Ishikawa (cell line): ENCODE measurements around the gene KPRP.

ENCODE experiments used
- EGR1 ChIP-seq: IDR thresholded peaks from 2 replicates; pipeline ENCODE4 v1.6.1; 2012
- YY1 ChIP-seq: IDR thresholded peaks from 2 replicates; pipeline ENCODE4 v1.6.1; 2012; ENCODE audit warnings: low read depth
- TF ChIP-seq, protein P1 (sequence below): IDR thresholded peaks from 2 replicates; pipeline ENCODE4 v1.6.1; 2012; ENCODE audit warnings: low read depth, mild to moderate bottlenecking

DNA sequence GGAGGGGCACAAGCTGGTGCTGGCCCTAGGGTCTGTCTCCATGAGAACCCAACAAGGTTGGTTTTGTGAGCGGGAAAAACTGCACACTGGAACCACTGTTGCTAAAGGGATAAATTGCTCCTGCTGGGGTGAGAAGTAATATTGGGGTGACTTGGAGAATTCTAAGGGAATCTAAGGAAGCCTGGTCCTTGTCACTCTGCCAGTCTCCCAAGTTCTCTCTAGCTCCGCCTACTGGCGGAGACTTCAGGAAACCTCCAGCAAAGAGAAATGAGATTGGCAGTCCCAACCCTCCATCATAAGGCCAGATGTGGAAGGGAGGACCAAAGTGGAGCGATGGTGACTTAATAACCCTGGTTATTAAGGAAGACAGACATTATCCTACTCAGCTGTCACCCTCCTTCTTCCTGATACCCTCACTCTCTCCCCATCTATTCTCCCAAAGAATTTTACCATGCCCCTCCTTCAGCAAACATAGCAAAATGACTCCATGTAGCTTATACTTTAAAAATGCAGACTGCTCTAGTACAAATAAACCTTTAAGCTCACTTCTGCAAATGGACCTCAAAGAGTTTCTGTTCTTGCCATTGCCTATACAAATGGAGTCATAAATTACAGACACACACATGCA, 19.8 kb downstream of the KPRP start:
- TF ChIP-seq, protein P1, sequence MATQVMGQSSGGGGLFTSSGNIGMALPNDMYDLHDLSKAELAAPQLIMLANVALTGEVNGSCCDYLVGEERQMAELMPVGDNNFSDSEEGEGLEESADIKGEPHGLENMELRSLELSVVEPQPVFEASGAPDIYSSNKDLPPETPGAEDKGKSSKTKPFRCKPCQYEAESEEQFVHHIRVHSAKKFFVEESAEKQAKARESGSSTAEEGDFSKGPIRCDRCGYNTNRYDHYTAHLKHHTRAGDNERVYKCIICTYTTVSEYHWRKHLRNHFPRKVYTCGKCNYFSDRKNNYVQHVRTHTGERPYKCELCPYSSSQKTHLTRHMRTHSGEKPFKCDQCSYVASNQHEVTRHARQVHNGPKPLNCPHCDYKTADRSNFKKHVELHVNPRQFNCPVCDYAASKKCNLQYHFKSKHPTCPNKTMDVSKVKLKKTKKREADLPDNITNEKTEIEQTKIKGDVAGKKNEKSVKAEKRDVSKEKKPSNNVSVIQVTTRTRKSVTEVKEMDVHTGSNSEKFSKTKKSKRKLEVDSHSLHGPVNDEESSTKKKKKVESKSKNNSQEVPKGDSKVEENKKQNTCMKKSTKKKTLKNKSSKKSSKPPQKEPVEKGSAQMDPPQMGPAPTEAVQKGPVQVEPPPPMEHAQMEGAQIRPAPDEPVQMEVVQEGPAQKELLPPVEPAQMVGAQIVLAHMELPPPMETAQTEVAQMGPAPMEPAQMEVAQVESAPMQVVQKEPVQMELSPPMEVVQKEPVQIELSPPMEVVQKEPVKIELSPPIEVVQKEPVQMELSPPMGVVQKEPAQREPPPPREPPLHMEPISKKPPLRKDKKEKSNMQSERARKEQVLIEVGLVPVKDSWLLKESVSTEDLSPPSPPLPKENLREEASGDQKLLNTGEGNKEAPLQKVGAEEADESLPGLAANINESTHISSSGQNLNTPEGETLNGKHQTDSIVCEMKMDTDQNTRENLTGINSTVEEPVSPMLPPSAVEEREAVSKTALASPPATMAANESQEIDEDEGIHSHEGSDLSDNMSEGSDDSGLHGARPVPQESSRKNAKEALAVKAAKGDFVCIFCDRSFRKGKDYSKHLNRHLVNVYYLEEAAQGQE: no peak
- no peak for TF ChIP-seq EGR1
- TF ChIP-seq YY1: no peak
